PC-3 (cell line): ENCODE measurements around the gene BARX1. TPM values are rescaled to one million over a fixed set of nuclear protein-coding genes. Genes with fewer than 3 reads are reported as not detected.

Experiments
- ATAC-seq: fragments of 200-7000 bp; cut with Tn5 transposase; 2 replicates; pipeline ENCODE4 v1.9.1; 2020; ENCODE audit warnings: mild to moderate bottlenecking, moderate library complexity
- BruUV-seq: library from RNA; stranded (reverse); fragments of 400-500 nt; replicated peaks from 2 replicates; lab custom pipeline; 2021; lab: Mats Ljungman, UMichigan
- CTCF ChIA-PET: fragments of 300-600 bp; sonication (Branson Sonifier 250); formaldehyde crosslinking; loops from one replicate; lab custom pipeline; 2022; ENCODE audit warnings: antibody characterized with exemption; lab: Charles Lee
- POLR2A ChIA-PET: fragments of 300-600 bp; sonication (Branson Sonifier 250); formaldehyde crosslinking; loops from one replicate; lab custom pipeline; 2022; ENCODE audit warnings: antibody characterized with exemption; ENCODE audit not compliant: unreplicated experiment; lab: Charles Lee
- DNase-seq: peaks from one replicate; pipeline ENCODE4 v3.0.0-alpha.2; 2015
- H2AFZ ChIP-seq: fragments of 300-600 bp; sonication (generic); 2 replicates; pipeline ENCODE4 v1.6.0; 2016; ENCODE audit warnings: antibody characterized with exemption, low read length
- H3F3A ChIP-seq: fragments of 300-600 bp; sonication (generic); one replicate; pipeline ENCODE4 v1.6.0; 2017; ENCODE audit warnings: antibody characterized with exemption, low read length, control low read depth, mild to moderate bottlenecking; ENCODE audit not compliant: unreplicated experiment
- H3K27ac ChIP-seq: fragments of 300-600 bp; sonication (generic); 2 replicates; pipeline ENCODE4 v1.5.1; 2016; ENCODE audit warnings: mild to moderate bottlenecking, low read length
- H3K27me3 ChIP-seq: fragments of 300-600 bp; sonication (generic); 2 replicates; pipeline ENCODE4 v1.6.1; 2016; ENCODE audit warnings: low read length, mixed read lengths
- H3K36me3 ChIP-seq: fragments of 300-600 bp; sonication (generic); 2 replicates; pipeline ENCODE4 v1.6.1; 2016; ENCODE audit warnings: low read depth, mixed run types, low read length, mixed read lengths
- H3K4me1 ChIP-seq: fragments of 300-600 bp; sonication (generic); 2 replicates; pipeline ENCODE4 v1.5.1; 2016; ENCODE audit warnings: low read length; ENCODE audit not compliant: insufficient read depth
- H3K4me2 ChIP-seq: fragments of 300-600 bp; sonication (generic); 2 replicates; pipeline ENCODE4 v1.6.0; 2016; ENCODE audit warnings: low read length
- H3K4me3 ChIP-seq: fragments of 300-600 bp; sonication (generic); 2 replicates; pipeline ENCODE4 v1.5.1; 2016; ENCODE audit warnings: mild to moderate bottlenecking, low read length, mixed read lengths
- H3K79me2 ChIP-seq: fragments of 300-600 bp; sonication (generic); 2 replicates; pipeline ENCODE4 v1.6.1; 2017; ENCODE audit warnings: low read length, mixed read lengths
- H3K9ac ChIP-seq: fragments of 300-600 bp; sonication (generic); 2 replicates; pipeline ENCODE4 v1.6.0; 2016; ENCODE audit warnings: mild to moderate bottlenecking, low read length
- H3K9me2 ChIP-seq: fragments of 300-600 bp; sonication (generic); replicated peaks from 2 replicates; pipeline ENCODE4 v1.6.1; 2016; ENCODE audit warnings: mixed run types, low read length, mixed read lengths
- H3K9me3 ChIP-seq: fragments of 300-600 bp; sonication (generic); 2 replicates; pipeline ENCODE4 v1.6.1; 2016; ENCODE audit warnings: low read length, mixed read lengths
- H4K20me1 ChIP-seq: fragments of 300-600 bp; sonication (generic); 2 replicates; pipeline ENCODE4 v1.6.1; 2016; ENCODE audit warnings: low read length, mixed read lengths
- EZH2 ChIP-seq: fragments of 300-600 bp; sonication (generic); IDR thresholded peaks from one replicate; pipeline ENCODE4 v1.6.1; 2017; ENCODE audit warnings: antibody characterized with exemption, mild to moderate bottlenecking, low read length; ENCODE audit not compliant: unreplicated experiment
- EZH2phosphoT487 ChIP-seq: fragments of 300-600 bp; sonication (generic); IDR thresholded peaks from 2 replicates; pipeline ENCODE4 v1.6.1; 2018; ENCODE audit warnings: mild to moderate bottlenecking, antibody characterized with exemption, low read length, borderline replicate concordance
- intact Hi-C: fragments of 100-400 bp; cut with micrococcal nuclease; formaldehyde crosslinking; loops from 2 replicates; pipeline ENCODE4 v1.9.0; 2023
- total RNA-seq: library from RNA; depleted of rRNA; stranded (reverse); fragments of >200 nt; gene quantifications from 2 replicates; pipeline ENCODE4 v1.2.3, GENCODE V29; 2014
- TF ChIP-seq, protein P1 (sequence below): fragments of 300-600 bp; sonication (generic); conservative IDR thresholded peaks from 2 replicates; pipeline ENCODE4 v1.5.1; 2017; ENCODE audit warnings: antibody characterized with exemption, low read depth, mild to moderate bottlenecking, low read length

Gene BARX1
- total RNA-seq, 1 experiment from 2014 or later, result not detected

DNA sequence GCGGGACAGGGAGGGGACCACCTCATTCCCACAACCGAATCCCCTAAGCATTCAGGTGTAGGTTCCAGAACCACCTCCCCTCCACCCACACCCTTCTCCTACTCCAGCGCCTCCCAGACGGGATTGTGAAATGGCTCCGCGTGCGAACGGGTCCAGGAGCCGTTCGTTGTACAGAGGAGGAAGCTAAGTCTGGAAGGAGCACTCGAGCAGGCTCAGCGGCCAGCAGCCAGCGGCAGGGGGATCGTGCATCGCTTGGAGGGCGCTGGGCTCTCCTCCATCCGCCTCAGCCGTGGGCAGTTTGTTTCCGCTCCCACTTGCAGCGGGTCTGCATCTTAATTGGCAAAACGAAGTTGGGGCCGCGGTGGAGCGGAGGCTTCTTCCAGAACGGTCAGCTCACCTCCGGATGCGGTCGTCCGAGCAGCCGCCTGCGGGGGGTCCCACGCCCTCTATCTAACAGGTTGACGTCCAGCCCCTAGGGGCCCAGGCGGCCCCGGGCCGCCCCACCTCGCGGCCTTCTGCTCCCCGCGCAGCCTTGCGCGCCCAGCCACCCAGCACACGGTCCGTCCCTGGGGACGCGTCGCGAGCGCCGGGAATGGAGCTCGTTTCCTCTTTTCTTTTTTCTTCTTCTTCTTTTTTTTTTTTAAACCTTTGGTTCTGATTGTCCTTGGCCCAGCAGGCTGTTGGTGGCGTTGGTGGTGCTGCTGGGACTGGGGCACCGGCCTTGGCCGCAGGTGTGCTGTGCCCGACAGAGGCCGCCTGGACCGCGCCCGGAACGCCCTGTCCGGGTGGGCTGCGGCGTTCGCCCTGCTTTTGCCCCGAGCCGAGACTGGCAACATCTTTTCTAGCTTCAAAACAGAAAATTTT is 3.9 kb upstream of the BARX1 start:
- no peaks in the 10 kb centered on the region for H4K20me1 ChIP-seq
- no peak overlapping the region for H3K9ac ChIP-seq
- H3K79me2 ChIP-seq, result no peaks in the 10 kb centered on the region
- ATAC-seq (no peak), DNase-seq (no peak)
- no peaks in the 10 kb centered on the region for H3K9me2 ChIP-seq
- no peak for TF ChIP-seq EZH2phosphoT487
- TF ChIP-seq, protein P1, sequence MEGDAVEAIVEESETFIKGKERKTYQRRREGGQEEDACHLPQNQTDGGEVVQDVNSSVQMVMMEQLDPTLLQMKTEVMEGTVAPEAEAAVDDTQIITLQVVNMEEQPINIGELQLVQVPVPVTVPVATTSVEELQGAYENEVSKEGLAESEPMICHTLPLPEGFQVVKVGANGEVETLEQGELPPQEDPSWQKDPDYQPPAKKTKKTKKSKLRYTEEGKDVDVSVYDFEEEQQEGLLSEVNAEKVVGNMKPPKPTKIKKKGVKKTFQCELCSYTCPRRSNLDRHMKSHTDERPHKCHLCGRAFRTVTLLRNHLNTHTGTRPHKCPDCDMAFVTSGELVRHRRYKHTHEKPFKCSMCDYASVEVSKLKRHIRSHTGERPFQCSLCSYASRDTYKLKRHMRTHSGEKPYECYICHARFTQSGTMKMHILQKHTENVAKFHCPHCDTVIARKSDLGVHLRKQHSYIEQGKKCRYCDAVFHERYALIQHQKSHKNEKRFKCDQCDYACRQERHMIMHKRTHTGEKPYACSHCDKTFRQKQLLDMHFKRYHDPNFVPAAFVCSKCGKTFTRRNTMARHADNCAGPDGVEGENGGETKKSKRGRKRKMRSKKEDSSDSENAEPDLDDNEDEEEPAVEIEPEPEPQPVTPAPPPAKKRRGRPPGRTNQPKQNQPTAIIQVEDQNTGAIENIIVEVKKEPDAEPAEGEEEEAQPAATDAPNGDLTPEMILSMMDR, result no peak
- no peak for TF ChIP-seq EZH2
- H3K27me3 ChIP-seq, result no peaks in the 10 kb centered on the region
- no peaks in the 10 kb centered on the region; the same call in 1 of the 2 replicates for H3K4me1 ChIP-seq
- no peaks in the 10 kb centered on the region for H3K36me3 ChIP-seq
- H3K27ac ChIP-seq, result no peak overlapping the region
- no peak overlapping the region for H2AFZ ChIP-seq
- ChIA-PET CTCF (no interaction called here), POLR2A (no interaction called here)
- H3K4me3 ChIP-seq, result no peak overlapping the region
- H3K9me3 ChIP-seq, result no peaks in the 10 kb centered on the region
- no peak overlapping the region for H3K4me2 ChIP-seq
- no TSS peak for BruUV-seq
- H3F3A ChIP-seq, result no peaks in the 10 kb centered on the region
- intact Hi-C loops, result no loop called here

DNA sequence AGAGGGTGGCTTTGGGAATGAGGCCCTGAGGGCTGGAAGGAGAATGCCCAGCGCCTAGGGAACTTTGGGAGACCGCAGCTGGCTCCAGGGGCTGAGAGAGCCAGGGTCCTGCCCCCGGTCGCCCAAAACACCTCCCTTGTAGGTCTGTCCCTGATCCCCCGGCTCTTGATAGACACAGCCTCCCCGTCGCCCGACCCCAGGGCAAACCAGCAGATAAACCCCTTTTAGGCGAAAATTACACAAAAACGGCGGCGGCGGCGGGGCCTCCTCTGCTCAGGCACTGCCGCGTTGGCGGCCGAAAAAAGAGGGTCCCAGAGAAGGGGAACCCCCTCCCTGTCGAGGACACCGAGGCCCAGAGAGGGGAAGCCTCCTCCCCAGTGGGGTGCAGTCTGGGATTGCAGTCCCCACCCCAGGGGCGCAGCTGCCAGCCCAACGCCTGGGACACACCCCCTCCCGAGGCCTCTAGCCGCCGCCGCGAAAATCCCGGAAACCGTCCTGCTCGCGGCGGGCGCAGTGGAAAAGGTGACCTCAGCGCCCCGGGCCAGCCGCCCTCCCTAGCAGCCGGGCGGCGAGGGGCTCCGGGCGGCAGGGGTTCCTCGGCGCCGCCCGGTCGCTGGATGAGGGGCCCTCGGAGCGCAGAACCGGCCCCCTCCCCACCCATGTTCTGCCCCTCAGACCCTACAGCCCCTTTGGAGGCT is 3.1 kb upstream of the BARX1 start:
- CTCF ChIA-PET, result no interaction called here
- no peak overlapping the region for H3K4me3 ChIP-seq
- no peak for ATAC-seq

More for the DNA sequence above, 3.1 kb upstream of the BARX1 start:
- Histone ChIP-seq H4K20me1 (no peaks in the 10 kb centered on the region), H3K36me3 (no peaks in the 10 kb centered on the region), H3K9ac (no peak overlapping the region), H3K9me2 (no peaks in the 10 kb centered on the region), H3K27ac (no peak overlapping the region), H3K27me3 (no peaks in the 10 kb centered on the region), H2AFZ (no peak overlapping the region), H3K4me1 (no peaks in the 10 kb centered on the region; the same call in 1 of the 2 replicates), H3F3A (no peaks in the 10 kb centered on the region), H3K9me3 (no peaks in the 10 kb centered on the region), H3K4me2 (no peak overlapping the region), H3K79me2 (no peaks in the 10 kb centered on the region)
- POLR2A ChIA-PET, result no interaction called here
- no TSS peak for BruUV-seq
- no peak for TF ChIP-seq EZH2
- TF ChIP-seq EZH2phosphoT487, result no peak
- TF ChIP-seq, protein P1, result no peak
- DNase-seq, result no peak
- intact Hi-C loops, result no loop called here
